HG03457 (cell line): Measurements from ENCODE around the gene PPP2R2C.

ENCODE experiments used
- ATAC-seq: cut with Tn5 transposase; IDR thresholded peaks from one replicate; pipeline ENCODE4 v1.9.1; 2021; ENCODE audit warnings: moderate number of reproducible peaks; ENCODE audit not compliant: unreplicated experiment

The PPP2R2C gene

DNA sequence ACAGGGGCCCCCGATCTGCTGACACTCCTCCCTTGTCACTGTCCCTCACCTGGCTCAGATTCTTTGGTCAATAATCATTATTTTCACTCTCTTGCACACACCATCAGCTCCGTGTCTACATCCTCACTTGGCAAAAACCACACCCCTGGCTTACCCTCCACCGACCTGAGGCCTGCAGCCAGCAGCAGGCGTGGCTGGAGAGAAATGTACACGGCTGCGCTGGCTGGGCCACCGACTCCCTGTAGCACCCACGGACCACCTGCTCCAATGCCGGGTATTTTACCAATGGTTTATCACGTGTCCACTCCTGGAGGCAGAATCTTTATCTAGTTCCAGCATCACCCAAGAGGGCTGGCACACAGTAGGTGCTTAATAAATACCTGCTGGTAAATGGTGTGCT is 104.3 kb downstream of the PPP2R2C start:
- no peak for ATAC-seq

DNA sequence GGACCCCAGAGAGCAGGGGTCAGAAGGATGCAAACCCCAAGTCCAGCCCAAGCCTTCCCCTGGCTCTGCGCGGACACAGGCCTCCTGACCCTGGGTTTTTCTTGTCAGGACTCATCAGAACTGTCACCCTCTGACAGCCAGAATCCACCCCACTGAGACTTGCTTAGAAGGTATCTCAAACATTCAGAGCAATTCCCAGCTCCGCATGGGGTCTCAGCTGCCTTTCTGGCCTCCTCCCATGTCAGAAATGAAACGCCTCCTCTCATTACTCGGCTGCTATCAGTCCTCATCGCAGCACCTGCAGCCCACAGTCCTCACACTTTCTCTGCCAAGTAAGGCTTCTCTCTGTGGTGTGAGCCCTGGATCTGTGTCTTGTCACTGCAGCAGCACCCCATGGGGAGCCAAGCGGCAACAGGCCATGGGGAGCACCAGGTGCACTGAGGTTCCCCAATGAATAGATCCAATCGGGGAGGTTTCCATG is 105.0 kb downstream of the PPP2R2C start:
- ATAC-seq, result no peak

DNA sequence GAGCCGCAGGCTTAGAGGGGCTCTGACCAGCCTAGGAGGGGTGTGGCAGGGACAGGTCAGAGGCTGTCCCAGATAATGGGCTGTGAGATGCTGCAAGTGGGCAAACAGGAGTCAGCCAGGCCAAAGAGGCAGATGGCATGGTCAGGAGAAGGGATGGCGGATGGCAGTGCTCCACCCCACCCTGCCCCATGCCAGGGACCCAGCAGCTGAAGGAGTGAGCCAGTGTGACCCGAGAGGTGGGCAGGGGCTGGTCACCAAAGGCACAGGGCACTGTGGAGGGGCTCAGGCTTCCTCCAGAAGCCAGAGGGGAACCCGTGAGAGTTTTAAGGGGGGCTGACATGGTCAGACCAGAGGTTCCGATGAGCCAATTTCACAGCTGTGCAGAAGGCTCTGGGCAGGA is 105.8 kb downstream of the PPP2R2C start:
- no peak for ATAC-seq

DNA sequence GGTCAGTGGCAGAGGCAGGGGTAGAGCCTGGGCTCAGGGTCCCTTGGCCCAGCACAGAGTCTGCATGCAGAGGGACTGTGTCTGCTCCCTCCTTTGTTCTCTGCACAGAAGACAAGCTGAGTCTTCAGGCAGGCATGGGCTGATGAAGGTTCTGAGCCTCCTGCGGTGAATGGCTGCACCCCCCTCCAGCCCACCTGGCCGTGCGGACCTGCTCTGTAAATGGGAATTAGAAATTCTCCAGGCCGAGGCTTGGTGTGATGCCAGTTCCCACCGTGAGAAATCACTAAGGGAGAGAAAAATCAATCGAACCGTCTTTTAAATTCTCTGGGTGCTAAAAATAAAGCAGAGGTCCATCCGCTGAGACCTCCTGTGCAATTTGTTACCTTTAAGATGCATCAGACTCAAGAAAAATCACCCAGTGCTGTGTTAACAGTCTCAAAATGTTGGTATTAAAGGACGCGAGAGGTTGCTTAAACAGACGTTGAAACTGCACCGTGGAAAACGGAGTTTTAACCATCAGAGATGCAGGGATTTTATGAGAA is 106.8 kb downstream of the PPP2R2C start:
- ATAC-seq, result no peak

DNA sequence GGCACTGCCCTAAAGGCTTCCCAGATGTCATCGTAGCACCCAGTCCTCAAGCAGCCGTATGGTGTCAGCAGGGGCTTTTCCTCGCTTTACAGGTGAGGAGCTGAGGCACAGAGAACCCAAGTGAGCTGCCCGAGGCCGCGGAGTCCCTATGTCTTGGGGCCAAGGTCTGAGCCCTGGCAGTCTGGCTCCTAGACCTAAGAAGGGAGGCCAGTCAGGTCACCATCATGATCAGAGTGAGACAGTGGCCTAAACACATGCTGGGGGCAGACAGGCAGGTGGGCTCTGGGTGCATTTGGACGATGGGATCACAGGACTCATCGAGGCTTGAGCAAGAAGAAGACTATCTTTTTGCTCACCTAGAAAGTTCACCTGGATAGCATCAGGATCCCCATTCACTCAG is 107.8 kb downstream of the PPP2R2C start:
- ATAC-seq, result no peak

DNA sequence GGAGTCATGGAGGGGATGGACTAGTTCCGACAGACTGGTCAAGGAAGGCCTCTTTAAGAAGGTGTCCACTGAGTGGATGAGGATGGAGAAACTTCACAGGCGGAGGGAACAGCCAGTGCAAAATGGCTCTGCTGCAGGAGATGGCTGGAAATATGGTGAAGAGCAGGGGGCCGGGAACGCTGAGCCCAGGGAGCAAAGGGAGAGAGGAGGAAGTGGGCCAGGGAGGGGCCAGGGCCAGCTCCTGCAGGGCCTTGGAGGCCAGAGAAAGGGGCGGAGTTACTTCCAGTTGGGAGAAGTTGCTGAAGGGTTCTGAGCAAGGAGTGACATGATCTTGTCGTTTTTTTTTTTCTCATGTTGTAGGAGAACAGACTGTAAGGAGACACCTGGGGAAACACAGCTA is 108.3 kb downstream of the PPP2R2C start:
- ATAC-seq, result no peak

DNA sequence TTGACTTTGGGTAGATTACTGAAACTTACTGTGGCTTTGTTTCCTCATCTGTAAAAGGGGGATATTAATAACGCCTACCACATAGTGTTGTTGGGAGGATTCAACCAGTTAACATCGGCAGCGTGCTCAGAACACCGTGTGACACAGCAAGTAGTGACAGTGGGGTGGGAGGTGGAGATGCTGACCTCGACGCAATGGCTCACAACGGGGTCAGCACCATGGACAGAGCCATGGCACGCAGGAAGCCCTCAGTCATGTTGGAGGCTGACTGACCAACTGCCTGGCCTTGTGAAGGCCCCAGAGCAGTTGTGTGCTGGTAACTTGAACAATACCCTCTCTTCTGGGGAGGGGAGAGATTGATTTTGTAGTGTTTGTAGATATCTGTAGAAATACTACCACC is 109.5 kb downstream of the PPP2R2C start:
- ATAC-seq, result no peak

DNA sequence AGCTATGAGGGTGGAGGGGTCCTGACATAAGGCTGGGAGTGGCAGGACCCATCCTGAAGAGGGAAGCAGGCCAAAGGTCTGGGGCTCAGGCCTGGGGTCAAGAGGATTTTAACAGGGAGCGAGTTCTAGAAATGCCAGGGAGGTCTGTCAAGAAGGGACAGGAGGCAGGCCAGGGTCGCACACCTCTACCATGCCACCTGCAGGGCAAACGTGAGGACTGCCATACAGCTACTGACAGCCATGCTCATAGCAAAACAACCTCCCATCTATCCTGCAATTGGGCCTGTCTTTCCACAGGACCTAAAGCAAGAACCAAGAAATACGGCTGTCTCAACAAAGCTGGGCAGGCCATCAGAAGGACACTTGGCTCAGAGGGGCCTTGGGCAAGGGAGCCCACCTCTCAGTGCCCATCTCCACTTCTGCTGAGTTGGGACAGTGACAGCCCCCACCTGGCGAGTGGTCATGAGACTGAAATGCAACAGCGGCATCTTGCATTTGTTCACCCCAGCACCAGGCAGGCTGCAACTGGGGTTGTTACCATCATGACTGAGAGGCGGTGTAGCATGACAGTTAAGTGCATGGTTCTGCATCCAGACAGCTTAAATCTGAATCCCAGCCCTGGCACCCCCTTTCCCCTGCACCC is 110.0 kb downstream of the PPP2R2C start:
- no peak for ATAC-seq

DNA sequence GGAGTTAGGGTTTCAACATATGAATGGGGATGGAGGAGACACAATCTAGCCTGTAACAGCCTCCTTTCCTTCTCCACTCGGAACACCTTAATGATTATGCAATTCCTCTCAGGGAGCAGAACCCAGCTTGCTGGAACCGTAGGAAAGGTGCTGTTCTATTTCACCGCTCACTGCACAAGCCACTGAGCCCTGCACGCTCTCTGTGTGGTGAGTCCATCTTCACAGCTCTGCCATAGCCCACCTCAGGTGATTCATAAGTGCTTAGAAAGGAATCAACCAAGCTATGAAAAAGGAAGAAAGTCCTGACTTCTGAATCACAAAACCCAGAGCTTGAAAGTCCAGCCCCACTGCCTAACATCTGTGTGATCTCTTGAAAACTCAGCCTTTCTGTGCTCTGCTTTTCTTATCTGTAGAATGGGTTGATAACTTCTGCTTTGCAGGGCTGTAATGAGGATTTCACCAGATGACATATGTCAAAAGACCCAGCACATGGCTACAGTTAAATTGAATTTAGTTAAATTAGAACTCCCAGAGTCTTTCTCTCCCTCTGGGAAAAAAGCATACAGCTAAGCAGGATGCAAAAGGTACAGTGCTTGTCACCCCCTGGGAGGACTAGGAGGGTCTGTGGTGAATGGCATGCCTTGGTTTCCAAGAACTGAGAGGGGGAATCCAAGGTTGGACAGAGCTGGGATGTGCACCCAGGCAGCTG is 111.2 kb downstream of the PPP2R2C start:
- ATAC-seq, result no peak

DNA sequence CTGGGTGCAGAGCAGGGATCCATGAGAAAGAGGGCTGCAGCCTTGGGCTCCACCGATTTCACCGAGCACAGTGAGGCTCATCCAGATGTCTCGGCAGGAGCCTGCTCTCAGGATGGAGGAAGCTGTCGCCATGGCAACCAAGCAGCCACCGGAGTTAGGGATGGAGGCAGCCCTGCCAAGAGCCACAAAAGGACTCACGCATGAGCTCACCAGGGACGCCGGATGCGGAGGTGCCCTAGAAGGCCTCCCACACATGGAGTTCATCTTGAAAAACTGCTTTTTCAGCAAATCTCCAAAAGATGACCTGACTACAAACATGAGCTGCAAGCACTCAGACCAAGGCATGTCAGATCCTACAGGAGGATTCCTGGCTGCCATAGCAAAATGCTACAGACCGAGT is 112.0 kb downstream of the PPP2R2C start:
- no peak for ATAC-seq

DNA sequence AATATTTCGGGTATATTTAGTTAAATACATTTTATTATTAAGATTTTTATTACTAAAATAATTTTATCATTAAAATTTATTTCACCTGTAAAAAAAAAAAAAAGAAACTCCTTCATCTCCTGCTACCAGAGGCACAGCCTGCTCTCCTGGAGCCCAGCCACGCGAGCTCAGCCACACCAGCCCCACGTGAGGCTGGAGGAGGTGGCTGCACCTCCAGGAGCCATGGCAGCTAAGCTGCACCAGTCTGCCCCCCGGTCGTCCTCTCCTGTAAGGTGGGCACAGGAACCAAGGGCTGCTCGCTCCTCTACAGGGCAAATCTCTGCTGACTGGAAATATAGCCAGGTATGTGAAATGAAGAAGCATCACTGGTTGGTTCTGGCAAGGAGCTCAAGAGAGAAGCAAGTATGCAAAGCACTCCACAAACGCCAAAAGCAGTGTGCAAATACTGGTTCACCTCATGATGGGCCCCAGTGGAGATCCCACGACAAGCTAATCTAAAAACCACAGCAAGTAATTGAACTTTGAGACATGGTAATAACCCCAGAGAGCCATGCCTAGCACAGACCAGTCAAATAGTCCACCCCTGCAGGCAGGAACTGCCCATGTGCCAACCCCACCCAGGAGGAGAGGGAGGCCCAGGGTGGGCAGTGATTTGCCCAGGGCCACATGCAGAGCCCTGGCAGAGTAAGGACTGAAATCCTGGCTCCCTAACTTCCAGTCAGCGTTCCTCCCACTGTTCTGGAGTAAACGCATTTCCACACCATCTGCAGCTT is 112.7 kb downstream of the PPP2R2C start:
- ATAC-seq, result no peak

DNA sequence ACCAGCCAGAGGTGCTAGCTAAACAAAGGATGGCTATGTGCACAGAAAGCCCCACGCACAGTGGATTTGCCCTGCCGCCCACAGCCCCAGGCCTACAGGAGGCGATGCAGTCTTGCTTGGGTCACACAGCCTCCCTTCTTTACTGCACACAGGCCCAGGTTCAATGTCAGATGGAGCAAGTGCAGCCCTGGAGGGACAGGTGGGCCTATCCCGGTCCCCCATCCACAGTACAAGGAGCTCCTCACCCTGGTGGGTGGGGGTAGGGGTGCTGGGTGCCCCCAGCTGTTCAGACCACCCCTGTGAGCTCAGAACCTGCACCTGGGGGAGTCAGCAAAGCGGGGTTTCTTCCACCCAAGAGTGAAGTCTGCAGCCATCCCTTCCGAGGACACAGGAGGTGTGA is 114.9 kb downstream of the PPP2R2C start:
- no peak for ATAC-seq

DNA sequence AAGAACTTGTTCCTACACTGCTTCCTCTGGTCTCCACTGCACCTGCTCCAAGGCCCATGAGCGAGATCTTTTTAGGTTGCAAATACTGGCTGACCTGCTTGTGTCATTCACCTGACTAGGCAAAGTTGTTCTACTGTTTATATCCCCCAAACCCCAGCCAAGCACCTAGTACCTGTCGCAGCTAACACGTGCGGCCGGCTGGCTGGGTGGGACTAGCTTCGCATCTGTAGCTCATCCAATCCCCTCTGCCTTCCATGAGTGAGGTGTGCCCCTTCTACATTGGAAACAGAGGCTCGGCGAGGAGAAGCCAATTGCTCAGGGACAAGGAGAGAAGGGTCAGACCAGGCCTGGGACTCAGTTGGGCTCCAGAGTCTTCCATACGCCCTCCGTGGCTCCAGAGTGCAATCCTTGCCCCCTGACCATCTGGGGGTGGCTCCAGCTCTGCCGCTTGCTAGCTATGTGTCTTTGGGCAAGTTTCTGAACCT is 116.3 kb downstream of the PPP2R2C start:
- no peak for ATAC-seq

DNA sequence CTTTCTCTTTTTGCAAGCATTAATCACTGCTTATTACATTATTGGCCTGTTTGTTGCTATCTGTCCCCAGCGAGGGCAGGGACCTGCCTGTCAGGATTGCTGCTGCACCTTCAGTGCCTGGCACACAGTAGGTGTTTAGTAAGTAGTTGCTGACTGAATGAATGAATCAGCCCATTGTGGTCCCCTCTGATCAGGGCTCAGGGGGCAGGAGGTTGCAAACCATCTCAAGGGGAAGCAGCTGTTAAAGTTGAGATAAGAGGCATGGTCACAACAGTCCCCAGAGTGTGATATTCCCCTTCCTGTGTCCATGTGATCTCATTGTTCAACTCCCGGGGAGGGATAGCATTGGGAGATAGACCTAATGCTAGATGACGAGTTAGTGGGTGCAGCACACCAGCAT is 117.4 kb downstream of the PPP2R2C start:
- no peak for ATAC-seq

DNA sequence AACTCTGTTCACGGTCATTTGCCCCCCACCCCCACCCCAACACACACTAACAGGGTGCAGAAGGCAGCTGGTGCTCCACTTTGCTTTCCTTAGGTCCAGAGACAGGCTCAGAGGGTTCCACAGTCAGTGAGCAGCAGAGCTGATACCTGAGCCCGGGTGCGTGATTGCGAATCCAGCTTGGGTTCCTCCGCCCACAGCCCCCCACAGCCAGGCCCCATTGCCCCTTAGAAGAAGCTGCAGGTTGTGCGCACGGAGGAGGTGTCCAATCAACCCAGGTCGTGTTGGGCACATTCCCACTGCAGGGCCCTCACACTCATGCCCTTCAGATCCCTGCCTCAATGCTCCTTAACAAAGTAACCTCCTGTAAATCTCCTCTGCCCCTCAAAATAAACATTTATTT is 117.8 kb downstream of the PPP2R2C start:
- no peak for ATAC-seq

DNA sequence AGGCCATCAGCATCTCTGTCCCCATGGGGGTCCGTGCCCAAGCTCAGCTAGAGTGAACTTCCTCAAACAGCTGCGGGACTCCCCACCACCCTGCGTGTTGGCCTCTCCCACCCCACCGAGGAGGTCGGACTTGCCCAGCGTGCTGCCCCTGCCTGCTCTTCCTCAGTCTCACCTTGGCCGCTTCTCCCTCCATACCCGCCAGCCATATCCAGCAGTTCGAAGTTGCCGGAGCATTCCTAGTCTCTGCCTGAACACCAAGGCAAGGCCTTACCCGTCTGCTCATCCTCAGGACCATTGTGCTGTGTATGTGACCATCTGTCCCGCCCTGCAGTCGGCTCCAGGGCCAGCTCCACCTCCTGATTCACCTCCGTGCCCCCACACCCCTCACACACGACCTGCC is 118.3 kb downstream of the PPP2R2C start:
- no peak for ATAC-seq

DNA sequence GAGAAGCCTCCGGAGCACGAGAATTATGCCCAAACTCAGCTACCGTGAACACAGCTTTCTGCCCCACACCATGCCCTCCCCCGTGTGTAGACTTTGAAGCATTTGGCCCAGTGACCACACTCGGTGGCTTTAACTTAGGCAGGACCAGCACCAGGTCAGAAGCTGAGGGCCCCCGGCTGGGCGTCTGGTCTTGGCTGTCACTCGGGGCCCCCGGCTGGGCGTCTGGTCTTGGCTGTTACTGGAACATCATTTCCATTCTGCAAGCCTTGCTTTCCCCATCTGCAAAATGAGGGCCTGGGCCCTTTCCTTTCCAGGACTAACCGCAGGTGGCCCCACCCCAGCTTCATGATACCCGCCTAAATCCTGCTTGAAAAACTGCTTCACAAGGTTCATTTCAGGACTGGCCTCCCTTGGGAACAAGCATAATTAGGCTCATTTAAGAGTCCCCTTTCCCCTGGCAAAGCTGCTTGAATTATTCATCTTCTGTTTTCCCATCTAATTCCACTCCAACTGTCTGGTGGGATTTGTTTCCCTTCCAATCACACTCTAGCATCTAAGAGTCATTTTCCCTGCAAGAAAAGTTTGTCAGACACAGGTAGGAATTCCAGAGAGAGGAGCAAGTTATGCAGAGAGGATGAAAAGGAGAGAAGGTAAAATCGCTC is 120.3 kb downstream of the PPP2R2C start:
- no peak for ATAC-seq

DNA sequence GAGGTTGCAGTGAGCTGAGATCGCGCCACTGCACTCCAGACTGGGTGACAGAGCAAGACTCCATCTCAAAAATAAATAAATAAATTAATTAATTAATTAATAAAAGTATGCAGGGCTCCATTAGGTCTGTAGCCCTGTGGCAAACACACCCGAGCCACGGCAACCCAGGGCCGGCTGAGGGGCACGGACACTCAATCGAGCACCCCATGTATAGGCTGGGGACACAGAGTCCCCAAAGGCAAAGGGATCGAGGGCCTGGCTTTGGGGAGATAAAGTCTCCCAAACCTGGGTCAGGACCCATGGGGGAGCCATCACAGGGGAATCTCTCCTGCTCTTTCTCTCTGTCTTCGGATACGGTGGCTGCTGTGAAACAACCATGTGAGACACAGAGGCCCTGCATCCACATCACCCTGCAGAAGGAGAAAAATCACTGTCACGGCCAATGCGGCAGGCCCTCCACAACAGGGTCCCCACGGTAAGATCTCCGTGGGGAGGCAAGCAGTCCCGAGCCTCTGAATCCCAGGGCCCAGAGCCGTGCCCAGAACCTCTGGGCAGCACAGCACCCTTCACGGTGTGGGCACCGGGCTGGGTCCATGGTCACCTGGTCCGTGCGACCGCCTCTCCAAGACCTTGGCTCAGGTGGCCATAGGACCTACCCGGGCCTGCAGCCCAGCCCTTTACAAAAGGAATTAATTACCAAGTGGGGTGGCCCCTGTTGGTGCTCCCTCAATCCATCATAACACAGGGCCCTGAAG is 121.0 kb downstream of the PPP2R2C start:
- ATAC-seq, result no peak

DNA sequence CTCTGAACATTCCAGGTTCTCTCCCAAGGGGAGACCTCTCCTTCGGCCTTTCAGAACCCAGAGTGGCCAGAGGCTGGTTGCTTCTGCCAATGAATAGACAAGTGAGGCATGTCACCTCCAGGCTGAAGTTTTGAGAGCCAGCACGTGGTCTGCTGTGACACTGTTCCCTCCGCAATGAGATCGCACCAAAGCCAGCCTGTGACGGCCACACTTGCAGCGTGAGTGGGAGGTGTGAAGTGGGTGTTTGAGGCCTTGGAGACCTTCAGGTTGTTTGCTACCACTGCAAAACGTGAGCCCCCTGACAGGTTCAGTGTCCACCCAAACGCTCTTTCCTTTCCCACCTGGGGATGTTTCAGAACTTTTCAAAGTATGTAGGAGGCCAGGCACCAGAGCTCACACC is 121.8 kb downstream of the PPP2R2C start:
- ATAC-seq, result no peak

DNA sequence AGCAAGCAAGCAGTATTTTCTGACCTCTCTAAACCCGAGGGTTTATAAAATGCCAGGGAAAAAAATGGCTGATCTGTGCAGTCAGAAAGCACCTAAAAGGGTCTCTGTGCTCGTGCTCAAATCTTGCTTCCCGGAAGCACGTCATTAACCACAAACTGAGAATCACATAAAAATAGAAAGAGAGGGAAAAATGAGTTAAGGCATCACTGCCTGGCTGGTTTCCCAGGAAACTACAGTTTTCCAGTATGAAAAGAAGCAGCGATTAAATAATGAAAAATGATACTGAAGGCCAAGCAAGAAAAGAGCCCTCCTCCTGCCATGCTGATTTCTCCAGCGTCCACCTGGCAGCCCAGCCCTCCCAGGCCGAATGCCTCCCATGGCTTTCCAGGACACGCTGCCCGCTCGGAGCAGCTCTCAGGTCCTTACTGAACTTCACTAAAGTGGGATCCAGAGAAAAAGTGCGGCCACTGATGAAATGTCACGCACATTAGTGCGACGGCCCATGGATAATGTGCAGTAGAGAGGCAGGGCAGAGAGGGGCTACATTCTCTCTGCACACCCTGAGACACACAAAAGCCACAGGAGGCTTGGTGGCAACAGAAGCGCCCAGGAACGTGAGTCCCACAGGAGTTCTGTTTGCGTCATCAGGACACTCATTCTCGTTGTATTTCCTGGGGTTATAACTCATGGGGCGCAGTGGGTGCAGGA is 122.4 kb downstream of the PPP2R2C start:
- ATAC-seq, result no peak
